Vein endothelial cell (primary cell): Measurements from ENCODE around the gene SERPINA5. TPM values are rescaled to one million over a fixed set of nuclear protein-coding genes. Genes with fewer than 3 reads are reported as not detected.

Experiments
- total RNA-seq: library from RNA; depleted of rRNA; stranded (reverse); fragments of >200 nt; gene quantifications from 2 replicates; pipeline ENCODE4 v1.2.3, GENCODE V29; 2012

SERPINA5 gene
- 0.19 and 0.98 TPM in 2 replicates for total RNA-seq

GRCh38 chr14:94581127-94581999, at the start of gene SERPINA5:
SERPINA5 (plus strand) TSS chr14:94581426; CDS start chr14:94587363, 5,937 bp downstream.

GRCh38 chr14:94560751-94561655, 20.2 kb upstream of the SERPINA5 start, which contains the start of gene SERPINA4:
SERPINA4 (plus strand) TSS chr14:94561442; CDS start chr14:94563483, 2,041 bp downstream.

GRCh38 chr14:94612174-94612573, 30.9 kb downstream of the SERPINA5 start, which contains the start of gene SERPINA3:
SERPINA3 (plus strand) TSS chr14:94612391; CDS start chr14:94614442, 2,051 bp downstream.

Other genes with a start within 250 kb of the SERPINA5 start
- gene SERPINA2, start 214.7 kb upstream of the SERPINA5 start, total RNA-seq, result not detected in 2 replicates
- gene SERPINA1, start 192.8 kb upstream of the SERPINA5 start, total RNA-seq, result not detected in 2 replicates
- gene SERPINA11, start 128.6 kb upstream of the SERPINA5 start, total RNA-seq, result not detected in 2 replicates
- gene SERPINA9, start 105.2 kb upstream of the SERPINA5 start, total RNA-seq, result not detected in 2 replicates
- gene SERPINA12, start 72.0 kb upstream of the SERPINA5 start, total RNA-seq, result not detected in 2 replicates
- not detected in 2 replicates for gene SERPINA4, start 20.0 kb upstream of the SERPINA5 start, total RNA-seq
- gene SERPINA3, start 31.0 kb downstream of the SERPINA5 start, total RNA-seq, result not detected in 2 replicates
- gene GSC, start 188.7 kb downstream of the SERPINA5 start, total RNA-seq, result not detected in 2 replicates